Vagina (tissue), 2 donors: ENCODE data around the gene SEMA6D. TPM values are rescaled to one million over a fixed set of nuclear protein-coding genes. Genes with fewer than 3 reads are reported as not detected.

Experiments
- DNase-seq, 2 donors: peaks; one replicate each; pipeline ENCODE4 v3.0.0-alpha.2; 2017; ENCODE audit errors: extremely low spot score in 2 of 2
- H3K27ac ChIP-seq: fragments of 200-600 bp; sonication (generic); one replicate; pipeline ENCODE4 v1.5.1; 2019
- H3K27me3 ChIP-seq: fragments of 200-600 bp; sonication (generic); one replicate; pipeline ENCODE4 v1.5.1; 2019
- H3K36me3 ChIP-seq, 2 donors: fragments of 200-600 bp; sonication (generic); one replicate each; pipeline ENCODE4 v1.5.1; 2017 to 2019
- H3K4me1 ChIP-seq: fragments of 200-600 bp; sonication (generic); one replicate; pipeline ENCODE4 v1.5.1; 2019
- H3K4me3 ChIP-seq, 2 donors: fragments of 200-600 bp; sonication (generic); 1 replicate in 1 of 2; 2 replicates in 1 of 2; pipeline ENCODE4 v1.5.1; 2016 to 2019
- H3K9me3 ChIP-seq: fragments of 200-600 bp; sonication (generic); one replicate; pipeline ENCODE4 v1.5.1; 2019
- CTCF ChIP-seq, 3 experiments: fragments of 450-650 bp in 2 of 3; fragments of 200-600 bp in 1 of 3; sonication (generic) in 1 of 3; IDR thresholded peaks; one replicate each; pipeline ENCODE4 v1.5.1; 2017 to 2019; ENCODE audit warnings: antibody characterized with exemption in 3 of 3, mild to moderate bottlenecking in 2 of 3, moderate library complexity in 2 of 3
- POLR2A ChIP-seq, 2 donors: fragments of 450-650 bp; IDR thresholded peaks; one replicate each; pipeline ENCODE4 v1.6.1; 2017; ENCODE audit warnings: antibody characterized with exemption in 2 of 2, mild to moderate bottlenecking in 2 of 2, moderate library complexity in 2 of 2
- POLR2AphosphoS5 ChIP-seq, 2 donors: sonication (generic); formaldehyde crosslinking; IDR thresholded peaks; one replicate each; pipeline ENCODE4 v1.9.0; 2017; ENCODE audit warnings: antibody characterized with exemption in 2 of 2, mild to moderate bottlenecking in 2 of 2, low read depth in 1 of 2; ENCODE audit not compliant: insufficient read depth in 1 of 2
- intact Hi-C: fragments of 100-400 bp; cut with DNase I; formaldehyde crosslinking; loops from one replicate; pipeline ENCODE4 v1.15.1; 2023
- total RNA-seq: library from RNA; depleted of rRNA; stranded (reverse); fragments of >200 nt; gene quantifications from one replicate; pipeline ENCODE4 v1.2.3, GENCODE V29; 2016

SEMA6D gene
- total RNA-seq, 1 donor from 2014 or later, result 34.9 TPM

GRCh38 chr15:47787875-47788274 is 70.6 kb downstream of the SEMA6D start:
- Histone ChIP-seq H3K36me3 (no peaks in the 10 kb centered on the region), H3K4me1 (no peaks in the 10 kb centered on the region), H3K27me3 (no peaks in the 10 kb centered on the region), H3K27ac (no peak overlapping the region), H3K9me3 (no peaks in the 10 kb centered on the region), H3K4me3 (no peak overlapping the region)
- intact Hi-C loops, result no loop called here
- no peak for TF ChIP-seq POLR2AphosphoS5 (IDR thresholded peaks at IDR 0.05; ENCODE audit: insufficient read depth in 1 of 2, low read depth in 1 of 2)
- TF ChIP-seq POLR2A (IDR thresholded peaks at IDR 0.05), result no peak
- no peak for TF ChIP-seq CTCF (IDR thresholded peaks at IDR 0.05)
- DNase-seq, result no peak

DNA sequence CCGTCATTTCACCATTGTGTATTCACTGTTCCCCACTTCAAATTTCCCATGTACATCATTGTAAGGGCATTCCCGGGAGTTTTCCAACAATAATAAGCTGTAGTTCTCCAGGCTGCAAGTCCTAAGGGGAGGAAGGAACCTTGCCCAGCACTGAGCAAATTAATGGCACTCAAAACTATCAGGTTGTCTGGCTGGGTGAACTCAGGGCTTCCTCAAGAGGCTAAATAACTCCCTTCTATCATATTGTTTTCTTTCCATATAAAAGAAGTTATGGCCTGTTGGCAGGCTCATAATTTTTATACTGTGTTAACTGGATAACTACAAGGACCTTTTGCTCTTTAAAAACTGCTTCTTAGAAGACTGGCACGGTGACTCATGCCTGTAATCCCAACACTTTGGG is 71.4 kb downstream of the SEMA6D start:
- no peak for DNase-seq
- TF ChIP-seq CTCF (IDR thresholded peaks at IDR 0.05) (no peak), POLR2A (IDR thresholded peaks at IDR 0.05) (no peak), POLR2AphosphoS5 (IDR thresholded peaks at IDR 0.05; ENCODE audit: insufficient read depth in 1 of 2, low read depth in 1 of 2) (no peak)
- Histone ChIP-seq H3K9me3 (no peaks in the 10 kb centered on the region), H3K4me3 (no peak overlapping the region), H3K27ac (no peak overlapping the region), H3K4me1 (peaks cover 3% of the 10 kb centered on the region), H3K27me3 (no peaks in the 10 kb centered on the region), H3K36me3 (no peaks in the 10 kb centered on the region)
- intact Hi-C loops, result no loop called here

DNA sequence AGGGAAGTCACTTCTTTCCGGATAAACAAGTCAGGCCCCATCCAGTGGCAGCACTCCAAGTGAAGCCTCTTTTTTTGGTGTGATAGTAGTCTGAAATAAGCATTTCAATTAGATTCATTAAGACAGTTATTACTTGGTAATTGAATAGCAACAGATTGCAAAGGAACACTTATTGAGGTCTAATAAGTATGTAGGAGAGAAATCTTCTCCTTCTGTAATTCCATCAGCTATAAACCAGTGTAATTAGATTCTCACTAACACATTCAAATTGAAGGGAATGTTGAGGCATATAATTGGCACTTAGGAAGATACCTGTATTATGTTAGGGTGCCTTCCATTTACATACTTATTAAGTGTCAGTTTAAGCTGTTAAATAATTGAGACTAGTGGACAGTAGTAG is 73.9 kb downstream of the SEMA6D start:
- intact Hi-C loops, result no loop called here
- no peak overlapping the region for H3K27ac ChIP-seq
- peaks cover 6% of the 10 kb centered on the region for H3K4me1 ChIP-seq
- DNase-seq, result no peak
- no peaks in the 10 kb centered on the region for H3K27me3 ChIP-seq
- no peaks in the 10 kb centered on the region for H3K36me3 ChIP-seq
- no peak for TF ChIP-seq POLR2AphosphoS5 (IDR thresholded peaks at IDR 0.05; ENCODE audit: insufficient read depth in 1 of 2, low read depth in 1 of 2)
- TF ChIP-seq CTCF (IDR thresholded peaks at IDR 0.05), result no peak
- TF ChIP-seq POLR2A (IDR thresholded peaks at IDR 0.05), result no peak
- H3K9me3 ChIP-seq, result no peaks in the 10 kb centered on the region
- H3K4me3 ChIP-seq, result no peak overlapping the region

DNA sequence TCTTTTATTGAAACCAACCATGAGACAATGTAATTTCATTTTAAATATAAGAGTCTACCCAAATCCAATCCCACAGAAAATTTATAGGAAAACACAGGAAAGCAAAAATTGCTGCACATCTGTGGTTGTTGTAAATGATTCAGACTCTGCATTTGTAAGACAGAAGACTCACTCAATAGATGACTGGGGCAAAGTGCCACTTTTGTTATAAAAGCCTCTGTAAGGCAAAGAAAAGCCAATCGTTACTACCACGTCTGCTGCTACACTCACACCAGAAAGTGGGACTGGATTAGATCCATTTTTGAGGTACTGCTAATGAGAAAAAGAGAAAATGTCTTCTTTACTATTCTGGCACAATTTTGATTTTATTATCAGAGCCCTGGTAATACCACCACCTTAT is 74.9 kb downstream of the SEMA6D start:
- intact Hi-C loops, result no loop called here
- H3K27ac ChIP-seq, result no peak overlapping the region
- TF ChIP-seq POLR2AphosphoS5 (IDR thresholded peaks at IDR 0.05; ENCODE audit: insufficient read depth in 1 of 2, low read depth in 1 of 2), result no peak
- TF ChIP-seq CTCF (IDR thresholded peaks at IDR 0.05), result no peak
- TF ChIP-seq POLR2A (IDR thresholded peaks at IDR 0.05), result no peak
- no peaks in the 10 kb centered on the region for H3K9me3 ChIP-seq
- H3K4me1 ChIP-seq, result peaks cover 6% of the 10 kb centered on the region
- no peak overlapping the region for H3K4me3 ChIP-seq
- DNase-seq, result no peak
- no peaks in the 10 kb centered on the region for H3K36me3 ChIP-seq
- H3K27me3 ChIP-seq, result no peaks in the 10 kb centered on the region

DNA sequence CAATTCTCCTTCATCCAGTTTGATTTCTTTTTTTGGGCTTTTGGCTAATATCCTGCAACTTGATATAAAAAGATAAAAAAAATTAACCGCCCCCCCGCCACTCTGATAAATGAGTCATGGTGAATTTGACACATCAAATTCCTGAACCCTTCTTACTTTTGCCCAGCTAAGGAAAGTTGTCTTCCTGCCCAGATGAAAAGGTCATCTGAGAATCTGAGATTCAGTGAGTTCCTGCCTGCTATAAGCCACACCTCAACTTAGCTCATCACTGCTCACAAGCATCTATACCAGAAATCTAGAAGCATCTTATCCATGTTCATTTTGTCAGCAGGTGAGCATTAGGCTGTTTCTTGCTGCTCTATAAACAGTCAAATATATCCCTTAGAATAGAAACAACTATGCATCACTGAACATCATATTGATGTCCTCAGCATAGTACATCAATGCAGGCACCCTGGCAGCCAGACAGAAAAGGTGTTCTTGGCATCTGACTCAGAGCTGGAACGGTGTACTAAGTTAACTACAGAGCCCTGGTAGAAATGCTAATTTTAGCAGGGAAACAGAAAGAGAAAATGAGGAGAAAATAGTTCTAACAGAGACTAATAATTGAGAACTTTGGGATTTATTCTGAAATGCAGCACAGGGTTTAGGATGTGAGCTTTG is 77.1 kb downstream of the SEMA6D start:
- H3K27ac ChIP-seq, result no peak overlapping the region

More for the DNA sequence above, 77.1 kb downstream of the SEMA6D start:
- H3K27me3 ChIP-seq, result no peaks in the 10 kb centered on the region
- peaks cover 6% of the 10 kb centered on the region for H3K4me1 ChIP-seq
- no peak overlapping the region for H3K4me3 ChIP-seq
- TF ChIP-seq CTCF (IDR thresholded peaks at IDR 0.05) (no peak), POLR2A (IDR thresholded peaks at IDR 0.05) (no peak), POLR2AphosphoS5 (IDR thresholded peaks at IDR 0.05; ENCODE audit: insufficient read depth in 1 of 2, low read depth in 1 of 2) (no peak)
- intact Hi-C loops, result no loop called here
- H3K9me3 ChIP-seq, result no peaks in the 10 kb centered on the region
- no peak for DNase-seq
- H3K36me3 ChIP-seq, result no peaks in the 10 kb centered on the region
